ENCODE data around the gene ATP8B1. TPM values are rescaled to one million over a fixed set of nuclear protein-coding genes. Genes with fewer than 3 reads are reported as not detected.

Gene ATP8B1
- total RNA-seq, 4 donors from 2014 or later: 21.6 to 32.1 (median 26.8) TPM

GRCh38 chr18:57630754-57631595 lies 172.1 kb downstream of the ATP8B1 start:
- no peak for TF ChIP-seq POLR2A (IDR thresholded peaks at IDR 0.05)
- TF ChIP-seq, protein P1, sequence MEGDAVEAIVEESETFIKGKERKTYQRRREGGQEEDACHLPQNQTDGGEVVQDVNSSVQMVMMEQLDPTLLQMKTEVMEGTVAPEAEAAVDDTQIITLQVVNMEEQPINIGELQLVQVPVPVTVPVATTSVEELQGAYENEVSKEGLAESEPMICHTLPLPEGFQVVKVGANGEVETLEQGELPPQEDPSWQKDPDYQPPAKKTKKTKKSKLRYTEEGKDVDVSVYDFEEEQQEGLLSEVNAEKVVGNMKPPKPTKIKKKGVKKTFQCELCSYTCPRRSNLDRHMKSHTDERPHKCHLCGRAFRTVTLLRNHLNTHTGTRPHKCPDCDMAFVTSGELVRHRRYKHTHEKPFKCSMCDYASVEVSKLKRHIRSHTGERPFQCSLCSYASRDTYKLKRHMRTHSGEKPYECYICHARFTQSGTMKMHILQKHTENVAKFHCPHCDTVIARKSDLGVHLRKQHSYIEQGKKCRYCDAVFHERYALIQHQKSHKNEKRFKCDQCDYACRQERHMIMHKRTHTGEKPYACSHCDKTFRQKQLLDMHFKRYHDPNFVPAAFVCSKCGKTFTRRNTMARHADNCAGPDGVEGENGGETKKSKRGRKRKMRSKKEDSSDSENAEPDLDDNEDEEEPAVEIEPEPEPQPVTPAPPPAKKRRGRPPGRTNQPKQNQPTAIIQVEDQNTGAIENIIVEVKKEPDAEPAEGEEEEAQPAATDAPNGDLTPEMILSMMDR (IDR thresholded peaks at IDR 0.05): no peak
- intact Hi-C loops (cut with DNase I; ENCODE audit: low total_unique reads): no loop called here
- no peak for DNase-seq (ENCODE audit: low spot score in 2 of 2)
- H3K4me3 ChIP-seq (ENCODE audit: low read depth, poor library complexity, severe bottlenecking): peak overlapping the region; percentile 44
- WGBS, 2 donors: 39 to 43% methylated on average over 13 of the region's 13 CpGs

DNA sequence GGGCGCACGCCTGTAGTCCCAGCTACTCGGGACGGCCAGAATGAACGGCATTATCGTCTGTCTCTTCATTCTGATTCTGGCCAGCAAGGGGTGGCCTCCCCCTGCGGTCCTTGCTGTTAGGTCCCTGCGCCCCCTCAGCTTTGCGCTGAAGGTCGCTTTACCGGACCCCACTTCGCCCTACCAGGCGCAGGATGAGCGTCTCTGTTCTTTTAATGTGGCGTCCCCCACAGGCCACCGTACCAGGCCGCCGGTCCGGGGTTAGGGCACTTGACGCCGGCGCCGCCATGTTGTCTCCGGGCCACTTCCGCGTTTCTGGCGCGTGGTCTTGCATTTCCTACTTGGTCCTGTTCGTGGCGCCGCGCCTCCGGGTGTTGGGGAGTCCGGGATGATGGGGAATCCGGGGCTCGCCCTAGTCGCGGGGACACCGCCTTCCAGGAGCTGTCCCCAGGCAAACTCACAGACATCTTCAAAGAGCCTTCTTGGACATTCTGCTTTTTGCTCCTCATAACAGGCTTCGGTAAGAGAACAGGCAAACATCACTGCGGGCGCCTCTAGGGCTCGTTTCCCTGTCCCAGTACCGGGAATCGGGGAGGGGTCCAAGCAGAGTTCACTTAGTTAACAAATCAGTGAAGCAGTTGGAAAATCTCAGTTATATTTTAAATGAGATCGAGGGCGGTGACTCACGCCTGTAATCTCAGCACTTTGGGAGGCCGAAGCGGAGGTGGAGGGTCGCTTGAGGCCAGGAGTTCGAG lies 172.9 kb downstream of the ATP8B1 start:
- WGBS, 2 donors: 3% methylated on average over 41 to 50 of the region's 52 CpGs
- DNase-seq (ENCODE audit: low spot score in 2 of 2): peak; percentile 97 to 100
- intact Hi-C loops (cut with DNase I; ENCODE audit: low total_unique reads): no loop called here
- TF ChIP-seq, protein P1 (IDR thresholded peaks at IDR 0.05): peak in 1 of 3 donors; percentile 41
- TF ChIP-seq POLR2A (IDR thresholded peaks at IDR 0.05): no peak
- H3K4me3 ChIP-seq (ENCODE audit: low read depth, poor library complexity, severe bottlenecking): peak overlapping the region; percentile 44

DNA sequence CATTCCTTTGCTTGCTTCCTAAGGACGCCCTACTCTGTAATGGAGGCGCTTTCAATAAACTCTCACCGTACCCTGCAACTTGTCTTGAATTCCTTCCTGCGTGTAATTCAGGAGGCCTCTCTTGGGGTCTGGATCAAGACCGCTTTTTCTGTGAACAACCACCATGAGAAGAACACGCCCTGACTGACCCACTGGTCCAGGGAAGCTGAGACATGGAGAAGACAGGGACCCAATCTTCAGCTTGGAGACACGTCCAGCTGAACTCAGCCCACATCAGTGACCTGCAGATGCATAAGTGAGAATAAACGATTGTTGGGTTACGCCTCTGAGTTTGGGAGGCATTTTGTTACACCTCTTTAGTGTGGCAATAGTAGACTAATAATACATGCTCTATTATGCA lies 173.7 kb downstream of the ATP8B1 start:
- TF ChIP-seq, protein P1 (IDR thresholded peaks at IDR 0.05): no peak
- TF ChIP-seq POLR2A (IDR thresholded peaks at IDR 0.05): no peak
- intact Hi-C loops (cut with DNase I; ENCODE audit: low total_unique reads): loop anchor here (10.0 kb wide), 1 partner anchor 175 kb away; the partner anchor contains the start of gene ATP8B1
- no peak overlapping the region for H3K4me3 ChIP-seq (ENCODE audit: low read depth, poor library complexity, severe bottlenecking)
- WGBS, 2 donors: 93 to 94% methylated on average over 9 of the region's 9 CpGs
- DNase-seq (ENCODE audit: low spot score in 2 of 2): no peak

DNA sequence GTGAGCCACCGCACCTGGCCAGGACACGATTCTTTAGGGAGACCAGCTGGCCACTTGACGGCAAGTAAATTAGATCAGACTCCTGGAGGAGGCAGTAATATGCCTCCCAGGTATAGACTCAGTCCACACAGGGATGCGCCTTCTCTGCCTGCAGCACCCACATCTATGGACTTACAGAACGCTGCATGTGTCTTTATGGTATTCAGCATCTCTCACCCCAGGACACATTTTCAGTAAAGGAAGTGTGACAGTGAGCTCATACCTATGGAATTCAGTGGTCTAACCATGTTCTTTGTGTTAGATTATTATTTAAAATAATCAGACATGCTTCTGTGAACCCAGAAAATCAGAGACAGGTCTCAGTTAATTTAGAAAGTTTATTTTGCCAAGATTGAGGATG lies 175.6 kb downstream of the ATP8B1 start:
- H3K4me3 ChIP-seq (ENCODE audit: low read depth, poor library complexity, severe bottlenecking): no peak overlapping the region
- 80 to 86% methylated on average over 5 of the region's 5 CpGs for WGBS, 2 donors
- DNase-seq (ENCODE audit: low spot score in 2 of 2): no peak
- TF ChIP-seq POLR2A (IDR thresholded peaks at IDR 0.05): no peak
- TF ChIP-seq, protein P1 (IDR thresholded peaks at IDR 0.05): no peak
- intact Hi-C loops (cut with DNase I; ENCODE audit: low total_unique reads): loop anchor here (10.0 kb wide), 1 partner anchor 177 kb away; the partner anchor contains the start of gene ATP8B1

DNA sequence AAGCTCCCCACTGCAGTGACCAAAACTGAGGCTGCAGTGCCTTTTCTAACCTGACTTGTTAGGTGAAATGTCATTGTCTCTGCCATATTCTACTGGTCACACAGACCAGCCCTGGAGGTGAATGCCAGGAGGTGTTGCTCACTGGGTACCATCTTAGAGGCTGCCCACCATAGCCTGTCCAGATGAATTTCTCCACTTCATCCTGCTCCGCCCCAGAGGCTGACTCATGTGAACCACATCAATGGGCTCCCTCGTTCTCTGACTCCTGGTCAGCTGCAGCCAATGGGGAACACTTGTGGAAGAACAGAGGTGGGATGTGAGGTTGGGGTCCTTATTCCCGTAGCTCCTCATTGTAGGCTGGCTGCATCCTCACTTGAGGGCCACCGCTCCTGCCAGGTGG lies 178.1 kb downstream of the ATP8B1 start:
- H3K4me3 ChIP-seq (ENCODE audit: low read depth, poor library complexity, severe bottlenecking): no peak overlapping the region
- intact Hi-C loops (cut with DNase I; ENCODE audit: low total_unique reads): loop anchor here (10.0 kb wide), 1 partner anchor 180 kb away; the partner anchor contains the start of gene ATP8B1
- no peak for DNase-seq (ENCODE audit: low spot score in 2 of 2)
- TF ChIP-seq, protein P1 (IDR thresholded peaks at IDR 0.05): no peak
- no peak for TF ChIP-seq POLR2A (IDR thresholded peaks at IDR 0.05)
- WGBS, 2 donors: 79 to 82% methylated on average over 4 of the region's 4 CpGs
